Measurements from ENCODE around the gene SLC51A. TPM values are rescaled to one million over a fixed set of nuclear protein-coding genes. Genes with fewer than 3 reads are reported as not detected.

The SLC51A gene
- total RNA-seq, result 0.24 TPM in 1 of 2 replicates, not detected in the other

GRCh38 chr3:196216089-196216564 lies at the start of gene SLC51A:
SLC51A (plus strand) TSS chr3:196216534; CDS start chr3:196216713, 179 bp downstream.

DNA sequence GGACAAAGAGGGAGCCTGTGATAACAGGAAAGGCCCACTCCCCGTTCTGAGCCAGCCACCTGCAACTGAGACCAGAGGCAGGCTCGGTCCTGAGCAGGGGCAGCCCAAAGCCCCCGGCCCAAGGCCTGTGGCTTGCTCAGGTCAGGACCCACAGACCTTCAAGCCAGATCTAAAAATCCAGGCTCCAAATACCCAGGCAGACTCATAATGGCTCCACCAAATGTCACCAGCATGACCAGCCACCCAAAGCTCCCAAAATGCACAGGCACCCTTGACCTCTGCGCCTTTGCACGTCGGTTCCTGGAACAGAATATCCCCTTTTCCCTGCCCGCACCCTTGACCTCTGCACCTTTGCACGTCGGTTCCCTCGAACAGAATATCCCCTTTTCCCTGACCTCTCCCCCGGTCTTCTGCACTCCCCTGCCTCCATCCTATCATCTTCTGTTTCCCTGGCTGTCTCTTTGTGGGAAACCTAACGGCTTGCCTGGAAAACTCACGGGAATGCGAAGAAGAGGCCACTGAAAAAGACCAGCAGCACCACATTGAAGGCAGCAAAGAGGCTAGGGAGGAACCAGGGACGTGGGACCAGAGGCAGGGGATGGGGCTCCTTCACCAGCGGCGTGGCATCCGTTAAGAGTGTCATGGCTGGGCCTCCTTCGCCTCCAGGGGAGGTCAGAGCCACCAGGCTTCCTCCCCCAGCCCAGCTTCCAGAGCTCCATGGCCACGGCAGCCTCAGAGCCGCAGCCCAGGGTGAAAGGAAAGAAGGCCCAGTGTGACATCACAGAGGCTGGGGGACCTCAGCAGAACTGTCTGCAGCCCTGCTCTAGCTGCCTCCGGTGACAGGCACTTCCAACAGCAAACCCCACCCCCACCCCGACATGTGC lies 5.4 kb upstream of the SLC51A start, which contains the start of gene ZDHHC19:
Gene ZDHHC19 (minus strand): TSS at position 728 of the 884 bp plus-strand sequence. CDS start 85 bp downstream, at position 643.

Other genes with a start within 250 kb of the SLC51A start
- gene TFRC, start 134.4 kb upstream of the SLC51A start, total RNA-seq, result 115 and 117 TPM in 2 replicates
- not detected in 2 replicates for gene ZDHHC19, start 5.1 kb upstream of the SLC51A start, total RNA-seq
- 34.5 and 64.8 TPM in 2 replicates for gene PCYT1A, start 71.2 kb downstream of the SLC51A start, total RNA-seq
- gene DYNLT2B, start 101.7 kb downstream of the SLC51A start, total RNA-seq, result 13.0 and 17.5 TPM in 2 replicates
- gene TM4SF19, start 121.9 kb downstream of the SLC51A start, total RNA-seq, result 8.0 TPM in 1 of 2 replicates, not detected in the other
- 16.0 and 17.4 TPM in 2 replicates for gene UBXN7, start 215.9 kb downstream of the SLC51A start, total RNA-seq